Stimulated activated naive CD8-positive, alpha-beta T cell treated with anti-CD3 and anti-CD28 coated beads, Interleukin-15, Interleukin-2, amounts not matched to agents 100 ng/mL and 50 ng/mL, for 24 hours (primary cell): ENCODE measurements around the gene CHMP6.

Source experiments
- H3K27ac Mint-ChIP-seq: one replicate; pipeline ENCODE4 v1.8.0; 2021; ENCODE audit warnings: mild to moderate bottlenecking, mixed read lengths
- H3K27me3 Mint-ChIP-seq: one replicate; pipeline ENCODE4 v1.8.0; 2021; ENCODE audit warnings: mixed read lengths
- H3K36me3 Mint-ChIP-seq: one replicate; pipeline ENCODE4 v1.8.0; 2021; ENCODE audit warnings: low read depth, mixed read lengths
- H3K4me1 Mint-ChIP-seq: one replicate; pipeline ENCODE4 v1.8.0; 2021; ENCODE audit warnings: low read depth, mixed read lengths
- H3K4me3 Mint-ChIP-seq: one replicate; pipeline ENCODE4 v1.8.0; 2021; ENCODE audit warnings: mild to moderate bottlenecking, mixed read lengths
- H3K9me3 Mint-ChIP-seq: one replicate; pipeline ENCODE4 v1.8.0; 2021; ENCODE audit warnings: mixed read lengths

CHMP6 gene

DNA sequence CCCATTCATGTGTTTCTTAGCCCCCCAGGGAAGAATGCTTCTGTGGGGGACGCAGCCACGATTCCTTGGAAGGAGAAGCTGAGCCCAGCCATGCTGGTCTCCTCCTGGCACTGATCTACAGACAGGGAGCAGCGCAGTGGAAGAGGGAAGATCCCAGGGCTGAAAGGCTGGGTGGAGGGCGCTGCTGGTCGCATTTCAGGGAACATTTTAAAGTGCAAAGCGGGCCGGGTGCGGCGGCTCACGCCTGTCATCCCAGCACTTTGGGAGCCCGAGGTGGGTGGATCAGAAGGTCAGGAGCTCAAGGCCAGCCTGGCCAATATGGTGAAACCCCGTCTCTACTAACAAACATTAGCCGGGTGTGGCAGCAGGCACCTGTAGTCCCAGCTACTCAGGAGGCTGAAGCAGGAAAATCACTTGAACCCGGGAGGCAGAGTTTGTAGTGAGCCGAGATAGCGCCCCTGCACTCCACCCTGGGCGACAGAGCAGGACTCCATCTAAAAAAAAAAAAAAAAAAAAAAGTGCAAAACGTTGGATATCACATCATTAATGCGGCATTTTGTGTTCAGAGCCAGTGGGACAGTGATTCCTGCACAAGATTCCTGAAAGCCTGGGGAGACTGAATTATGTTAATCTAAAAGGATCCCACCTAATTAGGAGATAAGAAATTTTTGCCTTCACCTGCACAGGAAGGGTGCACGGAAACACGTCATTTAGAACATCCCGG, 558 bp upstream of the CHMP6 start:
- Mint-ChIP-seq H3K4me3 (peak overlapping the region; percentile 80), H3K4me1 (peaks cover 31% of the 10 kb centered on the region), H3K27ac (peak overlapping the region; percentile 79), H3K36me3 (no peaks in the 10 kb centered on the region), H3K27me3 (no peaks in the 10 kb centered on the region), H3K9me3 (no peaks in the 10 kb centered on the region)

GRCh38 chr17:80992077-80992947, 671 bp downstream of the CHMP6 start:
- Mint-ChIP-seq H3K9me3 (no peaks in the 10 kb centered on the region), H3K27ac (peak overlapping the region; percentile 77), H3K36me3 (no peaks in the 10 kb centered on the region), H3K4me3 (peak overlapping the region; percentile 81), H3K27me3 (no peaks in the 10 kb centered on the region), H3K4me1 (peaks cover 31% of the 10 kb centered on the region)

GRCh38 chr17:80992948-80993624, 1.4 kb downstream of the CHMP6 start:
- Mint-ChIP-seq H3K4me3 (peak overlapping the region; percentile 81), H3K27ac (peak overlapping the region; percentile 77), H3K27me3 (no peaks in the 10 kb centered on the region), H3K9me3 (no peaks in the 10 kb centered on the region), H3K36me3 (no peaks in the 10 kb centered on the region), H3K4me1 (peaks cover 31% of the 10 kb centered on the region)

- Mint-ChIP-seq H3K9me3 (no peaks in the 10 kb centered on the region), H3K27ac (no peak overlapping the region), H3K27me3 (no peaks in the 10 kb centered on the region), H3K4me3 (no peak overlapping the region), H3K36me3 (peaks cover 7% of the 10 kb centered on the region), H3K4me1 (peaks cover 21% of the 10 kb centered on the region)
These were observed 3.5 kb downstream of the CHMP6 start for GRCh38 chr17:80995131-80995530.

- no peak overlapping the region for H3K27ac Mint-ChIP-seq
- no peaks in the 10 kb centered on the region for H3K27me3 Mint-ChIP-seq
- no peak overlapping the region for H3K4me3 Mint-ChIP-seq
- peaks cover 7% of the 10 kb centered on the region for H3K36me3 Mint-ChIP-seq
- H3K4me1 Mint-ChIP-seq, result peaks cover 12% of the 10 kb centered on the region
- H3K9me3 Mint-ChIP-seq, result no peaks in the 10 kb centered on the region
These were observed 5.0 kb downstream of the CHMP6 start for GRCh38 chr17:80996422-80997305.

DNA sequence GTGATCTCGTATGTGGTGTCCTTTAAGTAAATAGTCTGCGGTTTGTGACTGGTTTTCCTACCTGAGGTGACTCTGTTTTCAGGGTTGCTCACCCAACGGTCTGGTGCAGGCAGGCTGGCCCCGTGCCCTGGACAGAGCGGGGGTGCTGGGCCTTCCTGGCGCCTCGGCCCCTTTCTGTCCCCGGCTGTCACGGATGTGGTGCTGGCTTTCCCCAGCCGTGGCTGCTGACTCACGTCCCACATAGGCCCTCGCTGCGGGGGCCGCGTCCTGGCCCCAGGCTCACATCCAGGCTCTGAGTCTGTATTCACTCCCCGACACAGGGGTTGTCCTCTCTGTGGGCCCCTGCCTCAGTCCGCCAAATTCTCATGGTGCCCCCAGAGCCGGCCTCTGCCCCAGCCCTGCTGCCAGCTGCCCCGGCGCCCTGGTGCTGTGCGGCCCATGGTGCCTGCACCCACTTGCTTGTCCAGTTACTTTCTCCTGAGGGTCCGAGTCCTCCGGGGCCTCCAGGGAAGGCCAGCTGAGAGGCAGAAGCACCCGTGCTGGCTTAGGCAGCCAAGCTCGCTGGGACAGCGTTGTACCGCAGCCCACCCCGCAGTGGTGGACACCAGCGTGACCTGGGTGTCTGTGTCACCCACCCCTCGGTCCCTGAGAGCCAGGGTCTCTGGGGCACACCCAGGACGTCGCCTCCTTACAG, 5.9 kb downstream of the CHMP6 start:
- no peaks in the 10 kb centered on the region for H3K9me3 Mint-ChIP-seq
- peaks cover 16% of the 10 kb centered on the region for H3K4me1 Mint-ChIP-seq
- no peak overlapping the region for H3K27ac Mint-ChIP-seq
- peaks cover 7% of the 10 kb centered on the region for H3K36me3 Mint-ChIP-seq
- no peak overlapping the region for H3K4me3 Mint-ChIP-seq
- H3K27me3 Mint-ChIP-seq, result peaks cover 4% of the 10 kb centered on the region

- Mint-ChIP-seq H3K4me1 (peaks cover 12% of the 10 kb centered on the region), H3K9me3 (no peaks in the 10 kb centered on the region), H3K36me3 (peaks cover 7% of the 10 kb centered on the region), H3K4me3 (no peak overlapping the region), H3K27me3 (peaks cover 11% of the 10 kb centered on the region), H3K27ac (no peak overlapping the region)
These were observed 6.6 kb downstream of the CHMP6 start for GRCh38 chr17:80998118-80998747.

DNA sequence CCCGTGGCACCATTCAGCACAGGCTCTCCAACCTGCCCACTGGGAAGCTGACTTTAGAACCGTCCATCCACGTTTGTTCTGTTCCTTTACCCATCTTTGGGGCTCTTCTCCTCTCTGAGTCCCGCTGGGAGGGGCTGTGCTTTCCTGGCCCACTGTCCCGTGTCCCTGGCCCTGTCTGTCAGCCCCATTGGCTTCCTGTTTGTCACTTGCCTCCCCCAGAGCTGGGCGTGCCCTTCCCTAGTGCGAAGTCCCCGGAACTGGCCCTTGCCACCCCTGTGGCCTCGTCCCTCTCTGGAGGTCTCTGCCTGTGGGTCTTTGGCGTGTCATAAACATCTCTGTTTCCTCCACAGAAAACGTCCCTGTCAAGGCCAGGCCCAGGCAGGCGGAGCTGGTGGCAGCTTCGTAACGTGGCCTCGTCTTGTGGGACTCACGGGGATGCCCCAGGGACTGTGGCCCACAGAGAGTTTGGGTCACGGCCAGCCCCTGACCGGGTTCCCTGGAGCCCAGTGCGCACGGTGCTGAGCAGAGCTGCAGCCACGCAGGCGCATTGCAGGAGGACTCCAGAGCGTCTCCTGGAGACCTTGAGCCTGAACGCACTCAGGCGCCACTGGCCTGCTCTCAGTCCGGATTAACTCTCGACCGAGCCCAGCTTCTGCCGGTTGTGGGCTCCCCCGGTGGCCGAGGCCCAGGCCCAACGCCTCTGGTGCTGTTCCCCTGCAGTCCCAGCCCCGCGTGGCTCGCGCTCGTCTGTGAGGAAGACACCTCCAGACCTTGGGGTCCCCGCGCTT, 7.3 kb downstream of the CHMP6 start:
- H3K4me3 Mint-ChIP-seq, result no peak overlapping the region
- peaks cover 13% of the 10 kb centered on the region for H3K4me1 Mint-ChIP-seq
- H3K36me3 Mint-ChIP-seq, result peaks cover 7% of the 10 kb centered on the region
- H3K27ac Mint-ChIP-seq, result no peak overlapping the region
- H3K9me3 Mint-ChIP-seq, result no peaks in the 10 kb centered on the region
- H3K27me3 Mint-ChIP-seq, result peaks cover 17% of the 10 kb centered on the region

DNA sequence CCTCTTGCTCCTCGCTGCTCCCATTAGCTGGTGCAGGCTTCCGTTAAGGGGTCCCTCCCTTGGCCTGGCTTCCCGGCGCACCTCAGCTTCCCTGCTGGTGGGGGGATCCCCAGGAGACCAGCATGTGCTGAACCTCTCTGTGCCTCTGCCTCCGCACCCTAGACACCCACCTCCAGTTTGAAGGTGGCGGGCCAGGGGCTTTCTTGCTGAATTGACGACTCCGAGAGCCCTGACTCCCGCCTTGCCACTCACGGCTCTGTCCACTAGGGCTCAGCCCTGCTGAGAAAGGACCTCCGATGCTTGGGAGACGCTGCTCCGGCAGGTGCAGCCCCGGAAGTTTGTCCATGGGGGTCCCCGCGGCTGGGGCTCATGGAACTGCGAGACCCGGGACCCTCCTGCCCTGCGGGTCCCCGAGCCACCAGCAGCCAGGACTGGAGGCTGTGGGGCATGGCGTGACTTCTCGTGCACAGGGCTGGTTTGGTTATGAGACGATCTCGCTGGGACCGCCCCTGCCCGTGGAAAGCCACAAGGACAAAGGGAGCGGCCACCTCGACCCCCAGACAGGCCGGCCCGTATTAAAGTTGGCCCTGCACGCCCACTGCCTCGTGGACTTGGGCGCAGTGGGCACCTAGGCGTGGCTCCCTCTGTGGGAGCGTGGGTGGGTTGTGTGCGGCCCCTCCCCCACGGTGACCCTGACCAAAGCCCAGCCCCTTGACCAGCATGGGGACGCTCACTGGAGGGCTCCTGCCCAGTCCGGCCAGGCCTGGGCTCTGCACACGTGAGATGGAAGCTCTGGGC, 8.1 kb downstream of the CHMP6 start:
- H3K27me3 Mint-ChIP-seq, result peaks cover 20% of the 10 kb centered on the region
- peaks cover 7% of the 10 kb centered on the region for H3K36me3 Mint-ChIP-seq
- no peak overlapping the region for H3K4me3 Mint-ChIP-seq
- H3K27ac Mint-ChIP-seq, result no peak overlapping the region
- no peaks in the 10 kb centered on the region for H3K9me3 Mint-ChIP-seq
- H3K4me1 Mint-ChIP-seq, result peaks cover 17% of the 10 kb centered on the region

- Mint-ChIP-seq H3K4me3 (no peak overlapping the region), H3K27ac (no peak overlapping the region), H3K36me3 (peaks cover 7% of the 10 kb centered on the region), H3K9me3 (no peaks in the 10 kb centered on the region), H3K4me1 (peaks cover 19% of the 10 kb centered on the region), H3K27me3 (peaks cover 23% of the 10 kb centered on the region)
These were observed 8.6 kb downstream of the CHMP6 start for GRCh38 chr17:81000334-81000630.

- Mint-ChIP-seq H3K4me1 (peaks cover 19% of the 10 kb centered on the region), H3K36me3 (peaks cover 7% of the 10 kb centered on the region), H3K27ac (no peak overlapping the region), H3K9me3 (no peaks in the 10 kb centered on the region), H3K27me3 (peaks cover 23% of the 10 kb centered on the region), H3K4me3 (no peak overlapping the region)
These were observed 9.2 kb downstream of the CHMP6 start for GRCh38 chr17:81000631-81001357.

DNA sequence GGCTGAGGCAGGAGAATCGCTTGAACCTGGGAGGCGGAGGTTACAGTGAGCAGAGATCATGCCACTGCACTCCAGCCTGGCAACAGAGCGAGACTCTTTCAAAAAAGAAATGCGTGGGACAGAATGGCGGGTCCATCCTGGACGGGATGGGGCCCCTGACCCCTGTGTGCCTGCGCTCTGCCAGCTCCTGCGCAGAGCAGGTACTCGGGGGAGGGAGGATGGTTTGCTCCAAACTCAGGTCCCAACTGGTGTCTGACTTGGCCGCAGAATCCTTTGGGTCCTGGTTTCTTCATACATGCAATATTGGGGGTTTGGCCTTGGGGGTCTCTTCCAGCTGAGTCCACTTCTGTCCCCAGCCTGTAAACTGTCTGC, 10.4 kb downstream of the CHMP6 start:
- H3K36me3 Mint-ChIP-seq, result peaks cover 7% of the 10 kb centered on the region

More for the DNA sequence above, 10.4 kb downstream of the CHMP6 start:
- Mint-ChIP-seq H3K4me1 (peaks cover 19% of the 10 kb centered on the region), H3K27ac (no peak overlapping the region), H3K4me3 (no peak overlapping the region), H3K9me3 (no peaks in the 10 kb centered on the region), H3K27me3 (peaks cover 34% of the 10 kb centered on the region)
